ENCODE results near the gene RPS6KA3.

DNA sequence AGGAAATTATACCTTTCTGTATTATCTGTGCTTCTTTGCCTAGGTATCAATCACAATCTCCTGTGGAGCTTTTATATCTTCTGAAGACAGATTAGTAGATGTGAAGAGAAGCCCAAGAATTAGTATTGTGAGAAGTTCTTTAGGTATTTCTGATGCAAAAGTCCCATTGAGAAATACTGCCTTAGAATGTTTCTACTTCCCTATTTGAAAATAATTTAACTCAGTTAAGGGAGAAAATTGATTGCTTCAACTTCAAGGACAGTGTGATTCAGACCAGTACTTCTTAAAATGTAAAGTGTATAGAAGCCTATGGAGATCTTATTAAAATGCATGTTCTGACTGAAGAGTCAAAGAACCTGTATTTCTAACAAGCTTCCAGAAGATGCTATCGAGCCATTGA, 134.0 kb downstream of the RPS6KA3 start:
- TF ChIP-seq, protein P1, sequence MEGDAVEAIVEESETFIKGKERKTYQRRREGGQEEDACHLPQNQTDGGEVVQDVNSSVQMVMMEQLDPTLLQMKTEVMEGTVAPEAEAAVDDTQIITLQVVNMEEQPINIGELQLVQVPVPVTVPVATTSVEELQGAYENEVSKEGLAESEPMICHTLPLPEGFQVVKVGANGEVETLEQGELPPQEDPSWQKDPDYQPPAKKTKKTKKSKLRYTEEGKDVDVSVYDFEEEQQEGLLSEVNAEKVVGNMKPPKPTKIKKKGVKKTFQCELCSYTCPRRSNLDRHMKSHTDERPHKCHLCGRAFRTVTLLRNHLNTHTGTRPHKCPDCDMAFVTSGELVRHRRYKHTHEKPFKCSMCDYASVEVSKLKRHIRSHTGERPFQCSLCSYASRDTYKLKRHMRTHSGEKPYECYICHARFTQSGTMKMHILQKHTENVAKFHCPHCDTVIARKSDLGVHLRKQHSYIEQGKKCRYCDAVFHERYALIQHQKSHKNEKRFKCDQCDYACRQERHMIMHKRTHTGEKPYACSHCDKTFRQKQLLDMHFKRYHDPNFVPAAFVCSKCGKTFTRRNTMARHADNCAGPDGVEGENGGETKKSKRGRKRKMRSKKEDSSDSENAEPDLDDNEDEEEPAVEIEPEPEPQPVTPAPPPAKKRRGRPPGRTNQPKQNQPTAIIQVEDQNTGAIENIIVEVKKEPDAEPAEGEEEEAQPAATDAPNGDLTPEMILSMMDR (IDR thresholded peaks at IDR 0.05) = no peak
- no peak for TF ChIP-seq POLR2A (IDR thresholded peaks at IDR 0.05)
